K562 (cell line): ENCODE results near the gene DENND2C. TPM values are rescaled to one million over a fixed set of nuclear protein-coding genes. Genes with fewer than 3 reads are reported as not detected.

ENCODE experiments used
- ADNP ChIP-seq: fragments of 200-800 bp; sonication (Bioruptor generic); IDR thresholded peaks from 2 replicates; pipeline ENCODE4 v1.6.1; 2016; ENCODE audit warnings: missing genetic modification characterization, missing compliant biosample characterization
- ARID3B ChIP-seq: fragments of 250-450 bp; sonication (Bioruptor Pico); IDR thresholded peaks from 2 replicates; pipeline ENCODE4 v1.4.0; 2020; ENCODE audit warnings: borderline replicate concordance
- ARNT ChIP-seq, 2 experiments: fragments of 450-650 bp; IDR thresholded peaks; 2 replicates each; pipeline ENCODE4 v1.6.1; 2016; ENCODE audit warnings: mild to moderate bottlenecking in 1 of 2
- CBX3 ChIP-seq, 2 experiments: IDR thresholded peaks; 1 replicate in 1 of 2; 2 replicates in 1 of 2; pipeline ENCODE4 v1.6.1; 2012; ENCODE audit warnings: inconsistent platforms in 2 of 2, low read length in 2 of 2, borderline replicate concordance in 1 of 2, control low read depth in 1 of 2
- ELF1 ChIP-seq: fragments of 200-800 bp; sonication (Bioruptor generic); IDR thresholded peaks from 2 replicates; pipeline ENCODE4 v1.6.1; 2016; ENCODE audit warnings: missing genetic modification characterization, missing compliant biosample characterization
- GATAD2A ChIP-seq: fragments of 450-650 bp; IDR thresholded peaks from 2 replicates; pipeline ENCODE4 v1.6.1; 2017
- GATAD2B ChIP-seq: fragments of 450-650 bp; IDR thresholded peaks from 2 replicates; pipeline ENCODE4 v1.6.1; 2017; ENCODE audit warnings: mild to moderate bottlenecking, borderline replicate concordance
- HCFC1 ChIP-seq: IDR thresholded peaks from 2 replicates; pipeline ENCODE4 v1.6.1; 2012; ENCODE audit warnings: low read depth, low read length, improper control_type of control experiment
- HMG20B ChIP-seq: fragments of 250-450 bp; sonication (Bioruptor Pico); IDR thresholded peaks from 2 replicates; pipeline ENCODE4 v1.5.0; 2021; ENCODE audit warnings: mild to moderate bottlenecking
- KDM1A ChIP-seq, 2 experiments: fragments of 450-650 bp; IDR thresholded peaks; 2 replicates each; pipeline ENCODE4 v1.6.1; 2016; ENCODE audit warnings: mild to moderate bottlenecking in 2 of 2
- MECOM ChIP-seq: fragments of 250-450 bp; sonication (Bioruptor Pico); IDR thresholded peaks from 2 replicates; pipeline ENCODE4 v1.8.0; 2022; ENCODE audit warnings: inconsistent platforms
- MTA1 ChIP-seq: fragments of 450-650 bp; IDR thresholded peaks from 2 replicates; pipeline ENCODE4 v1.6.1; 2017; ENCODE audit warnings: borderline replicate concordance
- MTA3 ChIP-seq: fragments of 450-650 bp; formaldehyde crosslinking; IDR thresholded peaks from 2 replicates; pipeline ENCODE4 v1.6.1; 2017; ENCODE audit warnings: mild to moderate bottlenecking, borderline replicate concordance
- NFE2L1 ChIP-seq: fragments of 450-650 bp; IDR thresholded peaks from 2 replicates; pipeline ENCODE4 v1.6.1; 2016; ENCODE audit warnings: missing genetic modification characterization, low read depth, mild to moderate bottlenecking, missing compliant biosample characterization, moderate library complexity, borderline replicate concordance
- NR2C2 ChIP-seq, 2 experiments: fragments of 200-800 bp in 1 of 2; sonication (Bioruptor generic) in 1 of 2; sonication (generic) in 1 of 2; formaldehyde crosslinking in 1 of 2; IDR thresholded peaks; 2 replicates each; pipeline versions ENCODE4 v1.6.1 to v1.8.0; 2016 to 2022; ENCODE audit warnings: mild to moderate bottlenecking in 1 of 2, missing compliant biosample characterization in 1 of 2, missing genetic modification characterization in 1 of 2, missing genetic modification reagents in 1 of 2
- PURB ChIP-seq: sonication (generic); formaldehyde crosslinking; IDR thresholded peaks from 2 replicates; pipeline ENCODE4 v1.9.0; 2021; ENCODE audit warnings: low read depth, mild to moderate bottlenecking, missing genetic modification reagents
- RBFOX2 ChIP-seq: fragments of 200-400 bp; formaldehyde crosslinking; IDR thresholded peaks from 2 replicates; pipeline ENCODE4 v1.6.1; 2017; ENCODE audit warnings: low read depth, mild to moderate bottlenecking, low read length, moderate library complexity
- RCOR1 ChIP-seq, 2 experiments: IDR thresholded peaks; 2 replicates each; pipeline ENCODE4 v1.6.1; 2012; ENCODE audit warnings: low read depth in 2 of 2, low read length in 2 of 2, borderline replicate concordance in 1 of 2, improper control_type of control experiment in 1 of 2
- RNF219 ChIP-seq: fragments of 250-450 bp; sonication (Bioruptor Pico); IDR thresholded peaks from 2 replicates; pipeline ENCODE4 v1.5.0; 2022; ENCODE audit warnings: mild to moderate bottlenecking
- TAF7 ChIP-seq: fragments of 450-650 bp; IDR thresholded peaks from 2 replicates; pipeline ENCODE4 v1.6.1; 2016; ENCODE audit warnings: missing genetic modification characterization, missing compliant biosample characterization
- TCF3 ChIP-seq: sonication (generic); formaldehyde crosslinking; IDR thresholded peaks from 2 replicates; pipeline ENCODE4 v1.4.0; 2020; ENCODE audit warnings: mild to moderate bottlenecking, missing genetic modification reagents
- TEAD2 ChIP-seq: fragments of 450-650 bp; IDR thresholded peaks from 2 replicates; pipeline ENCODE4 v1.6.1; 2016; ENCODE audit warnings: missing genetic modification characterization, control low read depth, missing compliant biosample characterization
- ZNF174 ChIP-seq: fragments of 250-450 bp; sonication (Bioruptor Pico); IDR thresholded peaks from 2 replicates; pipeline ENCODE4 v1.4.0; 2020; ENCODE audit warnings: mild to moderate bottlenecking
- ZNF316 ChIP-seq: fragments of 450-650 bp; IDR thresholded peaks from 2 replicates; pipeline ENCODE4 v1.6.1; 2016
- ZNF707 ChIP-seq: fragments of 250-450 bp; sonication (Bioruptor Pico); conservative IDR thresholded peaks from 2 replicates; pipeline ENCODE4 v1.8.0; 2022; ENCODE audit warnings: inconsistent platforms, mild to moderate bottlenecking, moderate library complexity
- ZNF79 ChIP-seq: fragments of 250-450 bp; sonication (Bioruptor Pico); IDR thresholded peaks from 2 replicates; pipeline ENCODE4 v1.4.0; 2020; ENCODE audit warnings: low read depth, mild to moderate bottlenecking, moderate library complexity
- polyA plus RNA-seq, 8 experiments: library from polyadenylated mRNA; depleted of rRNA in 4 of 8; stranded (reverse) in 5 of 8; unstranded in 3 of 8; fragments of >200 nt; fragmentation: Nextera tagmentation in 2 of 8; fragmentation: Illumina TruSeq in 1 of 8; extraction: Ambion mirVana in 2 of 8; extraction: Trizol in 1 of 8; gene quantifications; 2 replicates each; pipeline versions ENCODE4 v1.2.1 to v1.2.3, GENCODE V29; 2011 to 2014; ENCODE audit warnings: inconsistent platforms in 1 of 8, missing spikeins in 1 of 8
- total RNA-seq, 7 experiments: library from RNA; depleted of rRNA in 6 of 7; stranded (reverse); fragments of >200 nt in 6 of 7; fragmentation: Illumina TruSeq in 2 of 7; extraction: Trizol in 2 of 7; gene quantifications; 2 replicates each; pipeline versions ENCODE4 v1.2.1 to v1.2.3, GENCODE V29; 2011 to 2021; ENCODE audit warnings: low replicate concordance in 1 of 7

DENND2C gene
- total and polyA plus RNA-seq, 9 of the 15 experiments (the other 6 are each of a cell fraction or from before 2014, with no cell fraction given), result 0.03 to 0.25 (median 0.14) TPM

- TF ChIP-seq RNF219 (0 out of 2 replicates have a peak, but pooled peaks have one; percentile 24), RBFOX2 (peak; percentile 87), MTA1 (peak; percentile 98), NR2C2 (CRISPR knock-in tag; IDR thresholded peaks at IDR 0.05) (no peak), NR2C2 (tag; IDR thresholded peaks at IDR 0.05) (peak; percentile 55), ELF1 (tag) (peak; percentile 99), MTA3 (peak; percentile 70; the same call in 1 of the 2 replicates), KDM1A (IDR thresholded peaks at IDR 0.05) (peak; percentile 43 to 64; a peak in 3 of 4 replicates), HCFC1 (peak; percentile 85), CBX3 (IDR thresholded peaks at IDR 0.05; ENCODE audit: borderline replicate concordance in 1 of 2, low read length in 2 of 2) (peak in 1 of 2 experiments; percentile 53; a peak in 2 of 3 replicates), ZNF707 (no peak), GATAD2B (peak; percentile 67; the same call in 1 of the 2 replicates), ARNT (IDR thresholded peaks at IDR 0.05) (peak in 1 of 2 experiments; percentile 66; a peak in 1 of 4 replicates), ARID3B (CRISPR knock-in tag) (no peak), NFE2L1 (tag) (no peak), TCF3 (CRISPR knock-in tag) (peak; percentile 18; the same call in 1 of the 2 replicates), PURB (CRISPR knock-in tag) (no peak), GATAD2A (no peak), ZNF174 (no peak), MECOM (no peak), TAF7 (tag) (peak; percentile 84), HMG20B (no peak), ZNF79 (CRISPR knock-in tag) (no peak; the same call in 1 of the 2 replicates), ZNF316 (no peak), TEAD2 (tag) (no peak), RCOR1 (IDR thresholded peaks at IDR 0.05; ENCODE audit: borderline replicate concordance in 1 of 2, low read depth in 2 of 2, low read length in 2 of 2) (peak in 1 of 2 experiments; percentile 47; a peak in 1 of 4 replicates), ADNP (tag) (no peak)
These were observed 46.7 kb upstream of the DENND2C start, which contains the start of gene NRAS (continued) for GRCh38 chr1:114716304-114717170.
